MM.1S (cell line): Measurements from ENCODE around the gene RAET1L.
"Not testable (repeated sequence)": the region's sequence is repeated elsewhere in the genome, so short reads cannot be mapped to it uniquely, and the experiment has no call there.

ENCODE experiments used
- DNase-seq: peaks from one replicate; pipeline ENCODE4 v3.0.0-alpha.2; 2015
- H2AFZ ChIP-seq: fragments of 300-600 bp; sonication (generic); 2 replicates; pipeline ENCODE4 v1.6.0; 2016; ENCODE audit warnings: antibody characterized with exemption, low read length
- H3F3A ChIP-seq: fragments of 300-600 bp; sonication (generic); 2 replicates; pipeline ENCODE4 v1.6.1; 2016; ENCODE audit warnings: mild to moderate bottlenecking, antibody characterized with exemption, low read length, moderate library complexity, mixed read lengths; ENCODE audit not compliant: insufficient read depth
- H3K27ac ChIP-seq: fragments of 300-600 bp; sonication (generic); 2 replicates; pipeline ENCODE4 v1.5.1; 2016; ENCODE audit warnings: mild to moderate bottlenecking, low read length
- H3K27me3 ChIP-seq: fragments of 300-600 bp; sonication (generic); replicated peaks from 2 replicates; pipeline ENCODE4 v1.6.0; 2016; ENCODE audit warnings: low read length; ENCODE audit not compliant: insufficient read depth
- H3K36me3 ChIP-seq: fragments of 300-600 bp; sonication (generic); replicated peaks from 2 replicates; pipeline ENCODE4 v1.6.1; 2016; ENCODE audit warnings: mild to moderate bottlenecking, low read length, mixed read lengths; ENCODE audit not compliant: insufficient read depth
- H3K4me1 ChIP-seq: fragments of 300-600 bp; sonication (generic); 2 replicates; pipeline ENCODE4 v1.6.1; 2016; ENCODE audit warnings: low read length, mixed read lengths
- H3K4me2 ChIP-seq: fragments of 300-600 bp; sonication (generic); 2 replicates; pipeline ENCODE4 v1.6.0; 2016; ENCODE audit warnings: low read depth, low read length
- H3K4me3 ChIP-seq: fragments of 300-600 bp; sonication (generic); 2 replicates; pipeline ENCODE4 v1.5.1; 2016; ENCODE audit warnings: low read length, mixed read lengths
- H3K79me2 ChIP-seq: fragments of 300-600 bp; sonication (generic); 2 replicates; pipeline ENCODE4 v1.6.1; 2016; ENCODE audit warnings: mixed run types, low read length, mixed read lengths
- H3K9ac ChIP-seq: fragments of 300-600 bp; sonication (generic); 2 replicates; pipeline ENCODE4 v1.6.1; 2016; ENCODE audit warnings: low read length, mixed read lengths
- H3K9me2 ChIP-seq: fragments of 300-600 bp; sonication (generic); replicated peaks from 2 replicates; pipeline ENCODE4 v1.6.1; 2016; ENCODE audit warnings: mild to moderate bottlenecking, low read length, mixed read lengths; ENCODE audit not compliant: insufficient read depth
- H3K9me3 ChIP-seq: fragments of 300-600 bp; sonication (generic); replicated peaks from 2 replicates; pipeline ENCODE4 v1.6.1; 2016; ENCODE audit warnings: mild to moderate bottlenecking, low read length, mixed read lengths; ENCODE audit not compliant: insufficient read depth
- H4K20me1 ChIP-seq: fragments of 300-600 bp; sonication (generic); 2 replicates; pipeline ENCODE4 v1.6.1; 2016; ENCODE audit warnings: mild to moderate bottlenecking, low read length, moderate library complexity, mixed read lengths; ENCODE audit not compliant: insufficient read depth
- EZH2 ChIP-seq: fragments of 300-600 bp; sonication (generic); optimal IDR thresholded peaks from 2 replicates; pipeline ENCODE3; 2017; ENCODE audit warnings: low read depth, mild to moderate bottlenecking, antibody characterized with exemption, low read length, mixed read lengths
- EZH2phosphoT487 ChIP-seq: fragments of 300-600 bp; sonication (generic); IDR thresholded peaks from 2 replicates; pipeline ENCODE4 v1.6.1; 2018; ENCODE audit warnings: antibody characterized with exemption, low read length
- TF ChIP-seq, protein P1 (sequence below): fragments of 300-600 bp; sonication (generic); IDR thresholded peaks from 2 replicates; pipeline ENCODE4 v1.5.1; 2016; ENCODE audit warnings: antibody characterized with exemption, low read length, mixed read lengths

RAET1L gene

DNA sequence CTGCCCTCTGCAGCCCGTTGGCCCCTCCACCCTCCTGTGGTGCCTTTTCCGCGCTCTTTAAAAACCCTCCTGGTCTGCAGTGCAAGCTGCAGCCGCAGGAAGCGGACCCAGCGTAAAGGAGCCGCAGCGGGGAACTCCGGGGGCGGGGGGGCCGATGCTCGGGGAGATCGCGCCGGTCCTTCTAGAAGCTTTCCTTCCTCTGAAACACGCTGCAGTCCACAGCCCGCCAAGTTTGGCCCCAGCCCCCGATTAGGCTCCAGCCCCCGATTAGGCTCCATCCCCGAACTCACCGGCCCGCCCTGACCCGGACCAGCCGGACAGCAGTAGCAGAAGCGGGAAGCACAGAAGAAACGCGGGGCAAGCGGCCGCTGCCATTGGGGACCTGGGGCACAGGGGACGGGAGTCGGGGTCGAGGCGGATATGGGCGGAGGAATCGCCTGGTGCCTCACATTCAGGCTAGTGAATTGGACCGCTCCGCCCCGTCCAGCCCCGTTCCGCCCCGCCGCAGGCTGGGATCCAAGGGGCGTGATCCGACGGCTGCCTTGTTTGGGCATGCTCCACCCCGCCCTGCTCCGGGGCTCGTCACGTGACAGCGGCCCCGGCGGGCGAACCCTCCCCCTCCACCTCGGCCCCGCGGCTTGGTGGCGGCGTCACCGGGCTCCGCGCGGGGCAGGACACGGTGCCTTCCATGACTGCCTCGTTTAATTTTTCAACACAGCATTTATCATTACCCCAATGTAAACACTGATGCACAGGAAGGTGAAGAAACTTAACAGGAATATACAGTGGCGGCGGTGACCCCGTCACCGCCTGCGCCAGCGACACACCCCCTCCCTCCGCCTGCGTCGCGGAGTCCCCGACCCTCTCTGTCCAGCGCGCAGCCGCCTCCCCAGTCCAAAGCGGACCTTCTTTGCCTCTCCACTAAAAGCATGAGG, 20.3 kb downstream of the RAET1L start:
- peak overlapping the region; percentile 33; the same call in 1 of the 2 replicates for H3K9ac ChIP-seq
- H3K9me2 ChIP-seq: no peaks in the 10 kb centered on the region
- peak overlapping the region; percentile 67 for H3K4me3 ChIP-seq
- peak overlapping the region; percentile 83 for H2AFZ ChIP-seq
- H3K36me3 ChIP-seq: no peaks in the 10 kb centered on the region
- no peaks in the 10 kb centered on the region for H3K9me3 ChIP-seq
- peak; percentile 84 for DNase-seq
- H3K27me3 ChIP-seq: peaks cover 9% of the 10 kb centered on the region
- no peak for TF ChIP-seq EZH2
- TF ChIP-seq EZH2phosphoT487: no peak
- TF ChIP-seq, protein P1, sequence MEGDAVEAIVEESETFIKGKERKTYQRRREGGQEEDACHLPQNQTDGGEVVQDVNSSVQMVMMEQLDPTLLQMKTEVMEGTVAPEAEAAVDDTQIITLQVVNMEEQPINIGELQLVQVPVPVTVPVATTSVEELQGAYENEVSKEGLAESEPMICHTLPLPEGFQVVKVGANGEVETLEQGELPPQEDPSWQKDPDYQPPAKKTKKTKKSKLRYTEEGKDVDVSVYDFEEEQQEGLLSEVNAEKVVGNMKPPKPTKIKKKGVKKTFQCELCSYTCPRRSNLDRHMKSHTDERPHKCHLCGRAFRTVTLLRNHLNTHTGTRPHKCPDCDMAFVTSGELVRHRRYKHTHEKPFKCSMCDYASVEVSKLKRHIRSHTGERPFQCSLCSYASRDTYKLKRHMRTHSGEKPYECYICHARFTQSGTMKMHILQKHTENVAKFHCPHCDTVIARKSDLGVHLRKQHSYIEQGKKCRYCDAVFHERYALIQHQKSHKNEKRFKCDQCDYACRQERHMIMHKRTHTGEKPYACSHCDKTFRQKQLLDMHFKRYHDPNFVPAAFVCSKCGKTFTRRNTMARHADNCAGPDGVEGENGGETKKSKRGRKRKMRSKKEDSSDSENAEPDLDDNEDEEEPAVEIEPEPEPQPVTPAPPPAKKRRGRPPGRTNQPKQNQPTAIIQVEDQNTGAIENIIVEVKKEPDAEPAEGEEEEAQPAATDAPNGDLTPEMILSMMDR: no peak; the same call in 1 of the 2 replicates
- H4K20me1 ChIP-seq: no peaks in the 10 kb centered on the region
- H3F3A ChIP-seq: no peaks in the 10 kb centered on the region
- H3K27ac ChIP-seq: peak overlapping the region; percentile 55; the same call in 1 of the 2 replicates
- 0 out of 2 replicates have a peak, but pooled peaks cover 4% of the 10 kb centered on the region for H3K4me1 ChIP-seq
- H3K4me2 ChIP-seq: peak overlapping the region; percentile 65
- H3K79me2 ChIP-seq: no peaks in the 10 kb centered on the region

DNA sequence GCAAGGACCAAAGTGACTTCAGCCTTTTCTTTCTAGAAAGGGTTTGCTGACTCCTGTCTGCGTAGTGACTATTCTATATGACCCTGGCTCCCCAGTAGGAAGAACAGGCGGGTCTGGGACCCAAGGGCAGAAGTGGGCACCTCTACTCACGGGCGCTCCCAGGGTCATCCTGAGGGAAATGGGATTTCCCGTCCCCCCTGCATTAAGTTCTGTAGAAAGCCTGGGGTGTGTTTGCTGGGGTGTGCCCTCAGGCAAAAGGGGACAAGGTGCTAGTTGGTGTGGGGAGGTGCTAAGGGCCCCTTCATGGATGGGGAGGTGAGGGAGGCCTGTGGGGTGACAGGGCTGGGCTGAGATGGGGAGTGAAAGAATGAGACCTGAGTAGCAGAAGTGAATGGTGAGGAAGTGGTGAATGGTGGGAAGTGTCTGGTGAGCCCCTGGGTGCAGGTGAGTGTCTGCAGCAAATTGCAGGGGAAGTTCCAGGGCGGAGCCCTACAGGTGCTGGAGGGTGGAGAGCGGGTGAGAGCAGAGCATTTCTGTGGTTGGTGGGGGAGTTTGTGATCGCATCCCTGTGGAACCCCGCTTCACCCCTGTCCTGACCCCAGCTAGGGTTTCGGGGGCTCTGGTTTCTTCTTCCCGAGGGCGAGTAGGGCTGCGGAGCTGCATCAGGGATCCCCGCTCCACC, 21.1 kb downstream of the RAET1L start:
- Histone ChIP-seq H3K27ac (peak overlapping the region; percentile 55; the same call in 1 of the 2 replicates), H3K9me2 (no peaks in the 10 kb centered on the region), H3K79me2 (no peaks in the 10 kb centered on the region), H3K4me3 (peak overlapping the region; percentile 67), H3K4me2 (peak overlapping the region; percentile 65), H3F3A (no peaks in the 10 kb centered on the region), H3K9me3 (no peaks in the 10 kb centered on the region), H2AFZ (no peak overlapping the region), H3K36me3 (no peaks in the 10 kb centered on the region), H4K20me1 (no peaks in the 10 kb centered on the region), H3K4me1 (0 out of 2 replicates have a peak, but pooled peaks cover 4% of the 10 kb centered on the region), H3K9ac (no peak overlapping the region; the same call in 1 of the 2 replicates), H3K27me3 (peaks cover 4% of the 10 kb centered on the region; the same call in 1 of the 2 replicates)
- TF ChIP-seq, protein P1: no peak
- TF ChIP-seq EZH2 (no peak), EZH2phosphoT487 (no peak)
- DNase-seq: peak; percentile 60

DNA sequence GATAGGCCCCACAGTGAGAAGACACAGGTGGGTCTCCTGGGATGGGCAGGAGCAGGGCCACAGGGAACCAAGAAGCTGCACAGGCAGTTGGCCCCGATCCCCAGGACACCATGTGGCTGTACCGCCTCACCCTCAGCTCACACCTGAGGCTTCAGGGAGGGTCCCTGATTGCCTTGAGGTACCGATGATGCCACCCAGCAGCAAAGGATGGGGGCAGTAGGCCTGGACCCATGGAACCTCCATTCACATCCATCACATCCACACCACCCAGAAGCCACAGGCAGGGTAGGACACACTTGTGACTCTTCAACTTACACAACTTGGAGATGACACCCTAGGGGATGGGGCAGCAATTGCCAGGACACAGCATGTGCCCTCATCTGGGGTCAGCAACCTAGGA, 21.7 kb downstream of the RAET1L start:
- not testable (repeated sequence) for H3K27me3 ChIP-seq, H2AFZ ChIP-seq, H3K27ac ChIP-seq, H3K9me2 ChIP-seq, DNase-seq, H3K4me1 ChIP-seq, H3F3A ChIP-seq, H3K4me2 ChIP-seq, H4K20me1 ChIP-seq, H3K4me3 ChIP-seq, H3K9me3 ChIP-seq, H3K9ac ChIP-seq, H3K36me3 ChIP-seq, H3K79me2 ChIP-seq
